SK-N-SH treated with all-trans-retinoic acid at 6 μM for 48 hours (cell line): Measurements from ENCODE around the gene KIFC1.
"Not testable (repeated sequence)": the region's sequence is repeated elsewhere in the genome, so short reads cannot be mapped to it uniquely, and the experiment has no call there.

Source experiments
- POU6F1 ChIP-seq: fragments of 250-450 bp; sonication (Bioruptor Pico); IDR thresholded peaks from 2 replicates; pipeline ENCODE4 v1.8.0; 2021; ENCODE audit warnings: low read depth, mild to moderate bottlenecking, moderate library complexity, borderline replicate concordance
- ZFP3 ChIP-seq: fragments of 250-450 bp; sonication (Bioruptor Pico); IDR thresholded peaks from 2 replicates; pipeline ENCODE4 v1.5.0; 2020; ENCODE audit warnings: mild to moderate bottlenecking, moderate library complexity
- ZFP30 ChIP-seq: fragments of 450-650 bp; formaldehyde crosslinking; IDR thresholded peaks from 2 replicates; pipeline ENCODE4 v1.5.0; 2022; ENCODE audit warnings: mild to moderate bottlenecking, moderate library complexity
- ZNF8 ChIP-seq: fragments of 450-650 bp; formaldehyde crosslinking; IDR thresholded peaks from 2 replicates; pipeline ENCODE4 v1.5.0; 2020; ENCODE audit warnings: mild to moderate bottlenecking, moderate library complexity

DNA sequence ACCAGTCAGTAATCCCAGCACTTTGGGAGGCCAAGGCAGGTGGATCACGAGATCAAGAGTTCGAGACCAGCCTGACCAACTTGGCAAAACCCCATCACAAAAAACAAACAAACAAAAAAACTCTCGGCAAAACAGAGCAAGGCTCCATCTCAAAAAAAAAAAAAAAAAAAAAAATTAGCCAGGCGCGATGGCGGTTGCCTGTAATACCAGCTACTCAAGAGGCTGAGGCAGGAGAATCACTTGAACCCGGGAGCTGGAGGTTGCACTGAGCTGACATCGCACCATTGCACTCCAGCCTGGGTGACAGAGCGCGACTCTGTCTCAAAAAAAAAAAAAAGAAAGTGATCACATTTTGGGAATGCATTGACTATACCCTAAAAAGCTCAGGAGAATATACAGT, 12.4 kb upstream of the KIFC1 start:
- TF ChIP-seq POU6F1, ZFP3, ZNF8, ZFP30 (CRISPR knock-in tag): not testable (repeated sequence)
